HG02763 (cell line): ENCODE data around the gene RMP24.

Experiments
- ATAC-seq: cut with Tn5 transposase; IDR thresholded peaks from one replicate; pipeline ENCODE4 v1.9.1; 2021; ENCODE audit warnings: mild to moderate bottlenecking, moderate library complexity; ENCODE audit not compliant: unreplicated experiment

The RMP24 gene

GRCh38 chr18:36025025-36025424 is 52.5 kb downstream of the RMP24 start:
- no peak for ATAC-seq

- no peak for ATAC-seq
Observed at GRCh38 chr18:36028859-36029258, 56.4 kb downstream of the RMP24 start.
